Endometrial microvascular endothelial cells (primary cell): ENCODE results near the gene A1BG. TPM values are rescaled to one million over a fixed set of nuclear protein-coding genes. Genes with fewer than 3 reads are reported as not detected.
"Not testable (repeated sequence)": the region's sequence is repeated elsewhere in the genome, so short reads cannot be mapped to it uniquely, and the experiment has no call there.

Source experiments
- in situ Hi-C: cut with HindIII; loops from 2 replicates; pipeline ENCODE4 v1.10.0; 2017; ENCODE audit warnings: low sequenced_read_pairs, low pct_unique_long_range_greater_than_20kb; ENCODE audit errors: inconsistent ontology term
- total RNA-seq: library from RNA; depleted of rRNA; stranded (reverse); fragments of >200 nt; gene quantifications from one replicate; pipeline ENCODE4 v1.2.3, GENCODE V29; 2015; ENCODE audit errors: inconsistent ontology term

The A1BG gene
- total RNA-seq, 1 donor from 2014 or later: not detected

- in situ Hi-C loops: not testable (repeated sequence)
Measured at GRCh38 chr19:58348080-58348479, 5.2 kb downstream of the A1BG start.

- in situ Hi-C loops: no loop called here
Measured at GRCh38 chr19:58346961-58347929, 6.0 kb downstream of the A1BG start.

DNA sequence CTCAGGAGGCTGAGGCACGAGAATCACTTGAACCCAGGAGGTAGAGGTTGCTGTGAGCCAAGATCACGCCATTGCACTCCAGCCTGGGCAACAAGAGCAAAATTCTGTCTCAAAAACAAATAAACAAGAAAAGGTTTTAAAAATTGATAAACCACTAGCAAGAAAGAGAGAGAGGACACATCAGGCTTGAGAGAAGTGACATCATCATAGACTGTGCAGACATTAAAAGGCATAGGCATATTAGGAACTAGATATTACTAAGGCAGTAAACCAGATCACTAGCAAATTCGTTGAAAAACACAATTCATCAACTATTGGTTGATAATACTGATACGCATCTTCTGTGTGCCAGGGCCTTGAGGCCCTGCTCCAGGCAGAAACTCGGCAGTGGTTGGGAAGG, 7.7 kb downstream of the A1BG start:
- in situ Hi-C loops: no loop called here

GRCh38 chr19:58338825-58339558, 14.3 kb downstream of the A1BG start:
- in situ Hi-C loops: no loop called here

- in situ Hi-C loops: no loop called here
Measured at GRCh38 chr19:58338336-58338735, 15.0 kb downstream of the A1BG start.

GRCh38 chr19:58336820-58337219, 16.5 kb downstream of the A1BG start:
- in situ Hi-C loops: no loop called here

DNA sequence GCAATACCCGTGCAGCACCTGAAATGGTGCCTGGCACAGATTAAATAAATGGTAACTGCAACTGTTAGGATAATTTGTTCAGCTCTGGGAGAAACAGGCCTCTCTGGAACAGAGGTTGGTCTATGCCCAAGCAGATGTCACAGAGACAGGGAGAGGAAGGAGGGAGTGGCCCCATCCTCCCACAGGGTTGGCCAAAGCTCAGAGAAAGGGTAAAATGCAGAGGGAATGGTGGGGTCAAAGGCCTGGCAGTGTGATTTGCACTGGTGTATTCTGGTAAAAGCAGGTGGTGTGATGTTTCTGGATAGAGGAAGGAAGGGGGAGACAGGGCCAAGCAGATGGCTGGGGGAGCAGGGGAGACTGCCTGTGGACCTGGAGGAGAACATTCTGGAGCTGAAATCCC, 17.1 kb downstream of the A1BG start:
- in situ Hi-C loops: no loop called here

DNA sequence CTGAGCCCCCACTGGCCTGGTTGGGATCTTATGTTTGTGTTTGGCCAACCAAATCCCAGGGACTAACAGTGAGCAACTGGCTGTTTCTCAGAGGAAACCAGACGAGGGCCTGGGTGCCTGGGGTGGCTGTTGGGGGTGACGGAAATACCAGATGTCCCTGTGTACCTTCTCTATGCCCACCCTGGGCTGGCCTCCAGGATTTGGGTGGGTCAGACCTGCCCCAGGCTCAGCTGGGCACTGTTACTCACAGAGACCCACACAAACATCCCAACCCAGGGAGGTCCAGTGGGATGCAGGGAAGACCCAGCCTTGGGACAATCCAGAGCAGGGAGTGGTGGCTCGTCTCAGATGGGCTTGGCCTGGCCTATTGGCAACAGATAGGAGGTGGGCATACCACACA, 17.7 kb downstream of the A1BG start:
- in situ Hi-C loops: no loop called here

DNA sequence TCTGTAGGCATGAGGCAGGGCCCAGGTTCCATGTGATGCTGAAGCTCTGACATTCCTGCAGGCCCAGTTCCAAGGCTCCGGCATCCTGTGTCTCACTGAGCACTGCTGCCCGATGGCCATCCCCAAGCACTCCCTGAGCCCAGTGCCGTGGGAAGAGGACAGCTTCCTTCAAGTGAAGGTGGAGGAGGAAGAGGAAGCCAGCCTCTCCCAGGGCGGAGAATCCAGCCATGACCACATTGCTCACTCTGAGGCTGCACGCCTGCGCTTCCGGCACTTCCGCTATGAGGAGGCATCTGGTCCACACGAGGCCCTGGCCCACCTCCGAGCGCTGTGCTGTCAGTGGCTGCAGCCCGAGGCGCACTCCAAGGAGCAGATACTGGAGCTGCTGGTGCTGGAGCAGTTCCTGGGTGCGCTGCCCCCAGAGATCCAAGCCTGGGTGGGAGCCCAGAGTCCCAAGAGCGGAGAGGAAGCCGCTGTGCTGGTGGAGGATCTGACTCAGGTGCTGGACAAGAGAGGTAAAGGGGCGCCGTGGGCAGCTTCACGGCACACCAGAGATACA, 18.5 kb downstream of the A1BG start:
- in situ Hi-C loops: no loop called here

- in situ Hi-C loops: no loop called here
Measured at GRCh38 chr19:58332697-58333096, 20.6 kb downstream of the A1BG start.

GRCh38 chr19:58330458-58330857, 22.8 kb downstream of the A1BG start:
- in situ Hi-C loops: no loop called here

- in situ Hi-C loops: no loop called here
Measured at GRCh38 chr19:58328999-58329398, 24.3 kb downstream of the A1BG start.

- in situ Hi-C loops: no loop called here
Measured at GRCh38 chr19:58326914-58327726, 26.2 kb downstream of the A1BG start, which contains the start of gene ZSCAN22. Gene ZSCAN22 (plus strand): TSS chr19:58326994. CDS start chr19:58334803, 7,809 bp downstream.

DNA sequence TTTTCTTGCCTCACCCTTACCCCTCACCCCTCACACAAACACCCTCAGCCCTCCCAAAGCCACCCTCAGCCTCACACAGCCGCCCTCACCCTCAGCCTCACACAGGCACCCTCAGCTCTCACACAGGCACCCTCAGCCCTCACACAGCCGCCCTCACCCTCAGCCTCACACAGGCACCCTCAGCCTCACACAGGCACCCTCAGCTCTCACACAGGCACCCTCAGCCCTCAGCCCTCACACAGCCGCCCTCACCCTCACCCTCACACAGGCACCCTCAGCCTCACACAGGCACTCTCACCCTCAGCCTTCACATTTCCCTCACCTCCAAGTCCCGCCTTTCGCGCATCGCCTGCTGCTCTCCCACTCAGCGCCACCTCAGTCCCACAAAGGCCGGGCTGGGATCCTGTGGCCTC, 26.8 kb downstream of the A1BG start:
- in situ Hi-C loops: no loop called here

GRCh38 chr19:58325311-58326022, 27.8 kb downstream of the A1BG start:
- in situ Hi-C loops: no loop called here

- in situ Hi-C loops: no loop called here
Measured at GRCh38 chr19:58319241-58319640, 34.1 kb downstream of the A1BG start.

DNA sequence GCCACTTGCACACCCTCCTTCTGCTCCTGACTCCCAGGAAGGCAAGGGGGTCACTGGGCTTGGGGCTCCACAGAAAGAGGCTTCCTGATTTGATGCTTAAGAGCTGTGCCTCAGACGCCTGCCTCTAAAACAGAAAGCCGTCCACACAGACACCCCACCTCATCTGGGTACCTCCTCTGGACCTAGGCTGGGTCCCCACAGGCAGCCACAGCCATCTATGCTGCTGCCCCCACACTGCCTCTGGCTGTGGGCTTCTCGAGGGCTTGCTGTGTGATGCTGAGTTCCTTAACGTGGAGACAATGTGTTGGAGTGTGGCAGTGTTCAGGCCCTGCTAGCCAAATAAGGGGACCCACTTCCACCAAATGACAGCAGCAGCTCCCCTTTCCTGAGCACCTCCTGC, 35.0 kb downstream of the A1BG start:
- in situ Hi-C loops: no loop called here

GRCh38 chr19:58317476-58318072, 35.7 kb downstream of the A1BG start:
- in situ Hi-C loops: no loop called here
